Measurements from ENCODE around the gene GMDS.

- TF ChIP-seq, protein P1, sequence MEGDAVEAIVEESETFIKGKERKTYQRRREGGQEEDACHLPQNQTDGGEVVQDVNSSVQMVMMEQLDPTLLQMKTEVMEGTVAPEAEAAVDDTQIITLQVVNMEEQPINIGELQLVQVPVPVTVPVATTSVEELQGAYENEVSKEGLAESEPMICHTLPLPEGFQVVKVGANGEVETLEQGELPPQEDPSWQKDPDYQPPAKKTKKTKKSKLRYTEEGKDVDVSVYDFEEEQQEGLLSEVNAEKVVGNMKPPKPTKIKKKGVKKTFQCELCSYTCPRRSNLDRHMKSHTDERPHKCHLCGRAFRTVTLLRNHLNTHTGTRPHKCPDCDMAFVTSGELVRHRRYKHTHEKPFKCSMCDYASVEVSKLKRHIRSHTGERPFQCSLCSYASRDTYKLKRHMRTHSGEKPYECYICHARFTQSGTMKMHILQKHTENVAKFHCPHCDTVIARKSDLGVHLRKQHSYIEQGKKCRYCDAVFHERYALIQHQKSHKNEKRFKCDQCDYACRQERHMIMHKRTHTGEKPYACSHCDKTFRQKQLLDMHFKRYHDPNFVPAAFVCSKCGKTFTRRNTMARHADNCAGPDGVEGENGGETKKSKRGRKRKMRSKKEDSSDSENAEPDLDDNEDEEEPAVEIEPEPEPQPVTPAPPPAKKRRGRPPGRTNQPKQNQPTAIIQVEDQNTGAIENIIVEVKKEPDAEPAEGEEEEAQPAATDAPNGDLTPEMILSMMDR (conservative IDR thresholded peaks at IDR 0.05; ENCODE audit: low read length): peak; percentile 87
- TF ChIP-seq EZH2phosphoT487 (IDR thresholded peaks at IDR 0.05; ENCODE audit: borderline replicate concordance): no peak
These were observed 49.2 kb downstream of the GMDS start for GRCh38 chr6:2196079-2196679.

Data from Loucy (cell line).